SHP77 treated with DMSO at 0.1 percent for 48 hours (cell line): ENCODE results near the gene CSTF1.

ENCODE experiments used
- DNase-seq: peaks from one replicate; lab custom pipeline; 2025; lab: John Stamatoyannopoulos, UW

The CSTF1 gene

DNA sequence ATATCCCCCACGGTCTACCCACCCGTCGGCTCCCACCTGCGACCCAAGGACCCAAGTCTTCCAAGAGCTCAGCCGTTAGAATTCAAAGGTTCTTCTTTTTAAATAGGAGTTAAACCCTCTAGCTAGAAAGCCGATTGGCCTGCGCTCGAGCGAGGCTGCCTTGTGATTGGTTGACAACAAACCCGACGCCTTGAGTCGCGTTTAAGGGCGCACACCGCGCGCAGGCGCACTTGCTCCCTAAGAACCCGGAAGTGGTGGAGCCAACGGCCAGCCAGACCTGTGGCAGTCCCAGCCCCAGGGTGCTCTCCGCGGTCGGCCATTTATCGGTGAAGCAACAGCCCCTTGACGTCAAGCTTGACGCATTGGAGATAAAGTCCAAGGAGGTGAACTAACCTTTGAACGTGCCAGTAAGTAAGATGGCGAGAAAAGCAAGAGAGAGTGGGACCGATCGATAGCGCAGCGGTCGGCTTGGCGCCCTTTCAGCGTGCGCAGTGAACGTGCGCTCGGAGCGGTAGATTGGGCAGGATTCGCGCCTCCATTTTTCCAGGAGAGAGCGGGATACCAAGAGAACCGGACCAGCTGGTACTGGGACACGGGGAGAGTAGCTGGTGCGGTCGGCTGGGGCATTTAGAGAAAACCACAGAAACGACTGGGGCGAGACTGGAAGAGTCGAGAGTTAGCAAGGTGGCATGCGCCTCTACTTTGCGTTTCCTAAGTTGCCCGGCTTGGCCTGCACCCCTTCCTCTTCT is at the start of gene CSTF1, which contains the start of gene AURKA:
Gene CSTF1 (plus strand): TSS at position 514 of the 749 bp plus-strand sequence. CDS start 2,908 bp downstream, outside the sequence.
Gene AURKA (minus strand): TSS at position 84 of the 749 bp plus-strand sequence. CDS start 4,018 bp downstream, outside the sequence.
- DNase-seq = peak; percentile 100

DNA sequence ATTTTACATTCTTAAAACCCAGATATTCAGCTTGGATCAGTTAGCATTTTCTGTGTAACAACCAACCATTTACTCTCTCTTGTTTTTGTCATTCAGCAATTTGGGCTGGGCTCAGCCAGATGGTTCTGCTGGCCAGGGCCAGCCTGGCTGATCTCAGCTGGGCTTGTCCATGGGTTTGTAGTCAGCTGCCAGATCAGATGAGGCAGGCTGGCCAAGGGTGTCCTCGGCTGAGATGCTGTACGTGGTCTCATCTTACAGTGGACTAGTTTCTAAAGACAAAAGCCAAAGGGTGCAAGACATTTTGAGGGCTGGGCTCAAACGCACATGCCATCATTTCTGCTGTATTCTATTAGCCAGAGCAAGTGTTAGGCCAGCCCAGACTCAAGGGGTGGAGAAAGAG is 49.7 kb upstream of the CSTF1 start:
- DNase-seq = no peak

DNA sequence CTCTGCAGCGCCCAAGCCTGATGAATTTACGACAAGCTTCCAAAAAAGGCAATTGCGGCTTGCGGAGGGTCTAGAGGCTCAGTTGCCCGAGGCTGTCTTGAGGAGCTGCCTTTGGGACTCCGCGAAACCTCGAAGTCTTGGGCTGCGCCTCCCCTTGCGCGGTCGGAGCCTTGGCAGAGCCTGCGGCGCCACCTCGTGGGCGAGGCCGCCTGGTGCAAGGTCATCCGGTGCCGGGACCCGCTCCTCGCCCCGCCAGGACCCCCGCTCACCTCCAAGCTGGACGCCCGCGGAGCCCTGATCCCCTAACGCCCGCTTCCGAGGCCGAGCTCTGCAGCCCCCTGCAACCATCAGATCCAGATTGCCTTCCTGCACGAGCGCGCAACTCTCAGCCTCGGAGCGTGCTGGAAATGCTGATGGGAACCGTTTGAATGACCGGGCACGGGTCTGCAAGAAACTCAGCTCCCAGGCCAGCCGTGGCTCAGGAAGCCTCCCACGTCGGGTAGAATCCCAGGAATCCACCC is 48.5 kb upstream of the CSTF1 start:
- DNase-seq = no peak

DNA sequence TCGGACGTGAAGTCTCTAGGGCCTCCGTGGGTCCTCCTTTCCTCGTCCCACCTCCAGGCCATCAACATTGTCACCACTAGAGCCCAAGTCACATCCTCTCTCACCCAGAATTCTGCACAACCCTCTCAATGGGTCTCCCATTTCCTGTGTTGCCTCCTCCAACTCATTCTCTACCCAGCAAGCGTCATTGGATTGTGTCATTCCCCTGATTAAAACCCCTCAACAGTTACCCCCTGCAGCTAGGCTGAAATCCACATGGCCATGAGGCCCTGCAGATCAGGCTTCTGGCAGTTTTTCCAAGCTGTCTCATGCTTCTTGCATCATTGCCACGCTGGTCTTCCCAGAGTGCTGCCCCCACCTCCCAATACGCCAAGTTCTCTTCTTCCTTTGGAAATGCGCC is 46.5 kb upstream of the CSTF1 start:
- no peak for DNase-seq

DNA sequence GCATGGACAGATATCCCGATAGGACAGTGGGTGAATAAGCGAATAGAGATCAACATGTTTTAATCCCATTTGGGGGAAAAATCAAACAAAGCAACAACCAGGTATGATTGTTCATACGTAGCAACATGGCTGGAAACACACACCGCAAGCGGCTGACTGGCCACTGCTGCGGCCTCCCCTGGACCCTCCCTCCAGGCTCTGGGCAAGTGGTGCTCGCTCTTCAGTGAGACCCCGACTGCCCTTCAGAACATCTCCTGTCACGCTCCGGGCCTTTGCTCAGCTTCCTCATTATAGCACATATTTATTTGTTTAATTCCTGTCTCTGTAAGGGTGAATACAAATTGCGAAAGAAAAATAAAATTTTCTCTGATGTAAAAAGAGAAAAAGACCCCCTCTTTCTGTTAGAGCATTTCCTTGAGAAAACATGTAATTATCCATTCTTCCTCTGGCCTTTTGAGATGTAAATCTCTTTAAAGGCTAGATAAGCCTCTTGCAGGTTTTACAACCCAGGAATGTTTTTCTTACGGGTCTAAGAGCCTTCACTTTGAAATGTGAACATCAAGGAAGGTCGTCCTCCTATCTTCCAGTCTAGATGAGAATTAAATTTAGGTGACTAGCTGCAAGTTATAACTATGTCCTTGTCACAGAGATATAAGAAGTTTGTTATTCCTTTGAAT is 44.7 kb upstream of the CSTF1 start:
- no peak for DNase-seq

DNA sequence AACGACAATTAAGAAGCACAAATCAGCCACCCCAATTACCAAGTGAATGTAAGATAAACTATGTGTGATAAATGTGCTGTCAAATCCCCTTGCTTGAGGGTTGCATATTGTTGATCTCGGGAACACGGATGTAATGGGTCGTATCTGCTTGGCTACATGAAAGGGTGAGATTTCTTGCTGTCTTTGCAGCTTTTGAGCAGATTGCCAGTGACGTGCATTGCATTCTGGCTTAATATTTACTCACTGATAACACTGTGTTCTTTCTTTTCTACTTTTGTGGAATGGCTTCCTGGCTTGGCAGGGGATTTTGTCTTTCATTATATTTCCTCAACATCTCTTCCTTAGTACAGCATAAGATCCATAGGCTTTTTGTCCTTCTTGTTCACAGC is 44.1 kb upstream of the CSTF1 start:
- DNase-seq = no peak

DNA sequence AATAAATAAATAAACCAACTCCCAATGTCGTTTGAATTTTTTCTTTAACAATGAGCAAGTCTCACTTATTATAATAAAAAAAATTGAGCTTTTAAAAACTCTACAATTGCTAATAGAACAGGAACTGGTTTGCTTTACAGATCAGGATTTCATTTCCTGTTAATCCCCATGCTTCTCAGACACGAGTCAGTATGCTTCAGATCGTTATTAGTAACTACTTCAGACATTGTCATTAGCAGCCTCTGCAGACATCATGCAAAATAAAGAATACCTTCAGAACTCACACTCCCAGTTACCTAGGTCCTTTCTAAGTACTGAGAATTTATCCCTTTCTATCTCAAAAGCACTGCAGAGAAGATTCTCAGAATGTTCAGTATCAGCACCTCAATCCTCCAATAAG is 43.7 kb upstream of the CSTF1 start:
- no peak for DNase-seq

DNA sequence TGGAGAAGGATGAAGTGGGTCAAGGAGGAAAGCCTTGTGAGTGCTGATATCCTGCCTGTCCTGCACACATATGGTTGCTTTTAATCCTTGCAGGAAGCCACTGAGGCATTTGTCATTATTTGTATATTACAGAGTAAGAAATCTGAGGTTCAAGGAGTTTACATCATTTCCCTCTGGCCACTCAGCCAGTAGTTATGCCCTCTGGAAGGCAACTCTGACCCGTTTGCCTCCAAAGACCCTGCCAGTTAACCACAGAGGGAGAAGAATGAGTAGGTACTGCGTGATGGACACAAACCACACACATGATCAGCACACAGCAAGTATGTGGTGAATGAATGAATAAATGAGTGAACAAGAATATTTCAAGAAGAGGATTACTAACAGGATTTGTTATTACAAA is 41.6 kb upstream of the CSTF1 start:
- no peak for DNase-seq

DNA sequence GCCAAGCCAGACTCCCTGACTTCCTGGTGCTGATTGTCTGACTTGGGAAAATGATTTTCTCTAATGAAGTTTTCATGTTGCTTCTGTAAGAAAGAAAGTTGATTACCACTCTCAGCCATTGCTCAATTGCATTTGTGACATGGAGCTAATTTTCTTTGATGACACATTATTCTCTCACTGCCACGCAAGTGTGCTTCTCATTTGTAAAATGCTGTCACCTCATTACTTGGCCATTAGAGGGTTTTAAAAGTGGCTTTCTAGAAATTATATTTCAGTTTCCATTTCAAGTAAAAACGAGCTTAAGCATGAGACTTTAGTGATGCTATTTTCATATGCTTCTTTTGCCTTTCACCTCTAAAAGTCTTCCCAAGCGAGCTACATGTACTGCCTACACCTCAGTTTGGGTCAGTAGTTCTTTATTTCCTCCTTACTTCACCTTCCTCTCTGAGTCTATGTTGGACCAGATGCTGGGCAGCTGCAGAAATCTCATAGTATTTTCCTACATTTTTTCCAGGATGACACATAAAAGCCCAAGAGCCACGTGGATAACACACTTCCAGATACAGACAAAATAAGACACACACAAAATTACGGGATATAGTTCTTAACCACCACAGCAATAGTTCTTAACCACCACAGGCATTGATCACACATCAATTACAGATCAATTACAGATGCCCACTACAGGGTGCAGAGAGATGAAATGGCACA is 39.9 kb upstream of the CSTF1 start:
- DNase-seq = no peak

DNA sequence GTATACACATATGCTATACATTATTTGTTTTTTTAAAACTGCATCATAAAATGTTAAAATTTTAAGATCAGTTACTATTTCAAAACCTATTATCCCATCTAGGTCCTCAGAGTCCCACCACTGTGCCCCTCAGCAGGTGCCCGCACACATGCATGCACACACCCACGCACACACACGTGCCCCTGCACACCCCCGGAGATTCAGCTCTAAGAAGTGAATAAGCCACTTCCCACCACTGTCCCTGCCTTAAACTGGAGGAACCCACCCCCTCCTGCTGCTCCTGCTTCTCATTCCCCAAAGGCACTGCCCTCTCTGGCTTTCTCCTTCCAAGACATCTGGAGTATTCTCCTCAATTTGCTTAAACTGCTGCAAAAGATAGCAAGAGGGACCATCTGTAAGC is 39.1 kb upstream of the CSTF1 start:
- DNase-seq = no peak

DNA sequence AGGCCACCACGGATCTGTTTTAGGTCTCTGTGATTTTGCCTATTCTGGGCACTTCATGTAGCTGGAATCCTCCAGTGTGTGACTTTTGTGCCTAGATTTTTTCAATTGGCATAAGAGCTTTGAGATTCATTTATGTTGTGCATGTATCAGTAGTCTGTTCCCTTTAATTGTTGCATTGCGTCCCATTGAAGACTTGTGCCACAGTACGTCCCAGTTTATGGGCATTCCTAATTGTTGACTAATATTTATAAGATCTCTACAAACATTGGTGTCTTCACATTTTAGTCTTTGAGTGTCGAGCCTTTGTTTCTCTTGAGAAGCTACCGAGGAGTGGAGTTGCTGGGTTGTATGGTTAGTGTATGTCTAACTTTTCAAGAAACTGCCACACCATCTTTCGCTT is 34.4 kb upstream of the CSTF1 start:
- no peak for DNase-seq

DNA sequence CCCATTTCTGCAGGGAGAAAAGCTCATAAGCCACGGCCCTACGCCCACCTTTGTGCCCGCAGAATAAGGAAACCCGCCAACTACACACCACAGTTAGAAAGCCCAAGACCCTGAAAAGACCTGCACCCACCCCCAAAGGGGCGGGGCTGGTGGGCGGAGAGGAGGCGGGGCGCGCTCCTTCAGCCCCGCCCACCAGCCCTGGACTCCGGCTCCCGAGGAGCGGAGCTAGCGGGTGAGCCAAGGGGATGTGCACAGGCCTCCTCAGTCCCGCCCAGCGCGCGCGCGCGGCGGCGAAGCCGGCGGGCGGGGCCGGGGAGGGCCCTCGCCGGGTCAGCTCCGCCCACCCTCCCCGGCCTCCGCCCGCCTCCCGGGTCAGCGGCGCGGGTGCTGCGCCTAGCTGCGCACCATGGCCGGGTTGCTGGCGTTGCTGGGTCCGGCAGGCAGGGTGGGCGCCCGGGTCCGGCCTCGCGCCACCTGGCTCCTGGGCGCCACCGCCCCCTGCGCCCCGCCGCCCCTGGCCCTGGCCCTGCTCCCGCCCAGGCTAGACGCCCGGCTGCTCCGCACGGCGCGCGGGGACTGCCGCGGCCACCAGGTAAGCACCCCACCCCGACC is 33.7 kb upstream of the CSTF1 start, which contains the start of gene FAM210B:
Gene FAM210B (plus strand): TSS at position 375 of the 612 bp plus-strand sequence. CDS start 32 bp downstream, at position 407.
- peak; percentile 80 for DNase-seq

DNA sequence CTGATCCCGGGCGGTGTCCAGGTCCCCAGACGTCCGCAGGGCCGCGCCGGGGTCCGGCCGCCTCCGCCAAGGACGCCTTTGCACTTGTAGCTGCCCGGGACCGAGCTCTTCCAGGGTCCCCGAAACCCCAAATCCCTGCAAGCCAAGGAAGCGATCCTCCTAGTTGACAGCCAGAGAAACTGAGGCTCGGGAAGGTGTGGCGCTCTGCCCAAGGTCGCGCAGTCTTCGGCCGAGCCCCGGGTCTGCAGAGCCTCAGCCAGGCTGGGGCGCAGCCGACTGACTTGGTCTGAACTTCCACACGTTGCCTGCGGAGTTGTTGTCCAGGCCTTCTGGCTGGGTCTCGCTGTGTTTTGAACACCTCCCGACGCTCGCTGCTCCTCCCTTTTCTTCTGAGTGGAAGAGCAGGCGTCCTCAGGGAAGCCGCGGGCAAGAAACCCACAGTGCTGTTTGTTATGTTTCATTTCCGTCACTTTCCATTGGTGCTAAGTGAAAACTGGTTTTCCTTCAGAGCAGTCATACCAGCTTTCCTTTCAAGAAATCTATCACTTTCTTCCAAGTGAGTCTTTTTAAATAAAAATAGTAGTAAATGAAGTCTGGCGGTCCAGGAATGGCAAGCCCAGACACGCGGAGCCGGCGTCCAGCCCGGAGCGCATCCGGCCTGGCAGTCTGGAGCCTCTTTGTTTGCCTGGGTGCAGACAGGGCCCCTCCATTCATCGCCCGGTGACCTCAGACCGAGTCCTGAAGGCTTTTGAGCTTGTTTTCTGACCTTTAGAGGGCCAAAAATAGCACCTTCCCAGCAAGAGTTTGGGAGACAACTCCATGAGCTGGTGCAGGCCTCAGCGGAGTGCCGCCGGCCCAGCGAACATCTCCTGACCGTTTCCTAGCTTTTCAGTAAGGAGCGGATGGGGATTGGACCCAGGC is 33.0 kb upstream of the CSTF1 start:
- DNase-seq = peak; percentile 68

DNA sequence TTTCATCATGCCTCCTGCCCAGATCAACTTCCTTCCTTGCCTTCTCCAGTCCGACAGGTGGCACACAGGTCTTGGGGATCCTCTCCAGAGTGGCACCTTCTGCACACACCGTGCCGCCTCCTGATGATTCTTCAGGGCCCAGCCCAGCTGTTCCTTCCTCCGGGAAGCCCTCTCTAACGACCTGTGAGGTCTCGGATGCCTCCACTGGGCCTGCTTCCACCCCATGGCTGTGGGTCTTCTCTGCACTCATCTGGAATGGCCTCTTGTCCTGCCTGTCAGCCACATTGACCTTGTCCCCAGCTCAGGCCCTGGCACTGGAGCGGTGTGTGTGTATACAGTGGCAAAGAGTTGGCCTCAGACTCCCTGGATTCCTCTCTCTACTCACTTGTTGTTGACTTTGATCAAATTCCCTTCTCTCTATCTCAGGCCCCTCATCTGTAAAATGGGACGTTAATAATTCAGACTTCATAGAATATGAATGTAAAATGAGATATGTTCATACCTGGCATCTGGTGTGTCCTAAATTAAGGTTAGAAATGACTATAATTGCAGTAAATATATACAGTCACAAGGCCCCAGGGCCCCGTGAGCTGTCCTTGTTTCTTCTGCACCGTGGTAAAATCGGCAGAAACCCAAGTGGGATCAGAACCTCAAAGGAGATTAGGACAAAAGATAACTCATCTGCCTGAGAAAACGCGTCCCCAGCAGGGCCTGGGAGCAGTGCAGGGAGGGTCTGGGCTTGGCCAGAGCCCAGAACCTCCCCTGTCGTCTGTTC is 32.1 kb upstream of the CSTF1 start:
- DNase-seq = no peak

DNA sequence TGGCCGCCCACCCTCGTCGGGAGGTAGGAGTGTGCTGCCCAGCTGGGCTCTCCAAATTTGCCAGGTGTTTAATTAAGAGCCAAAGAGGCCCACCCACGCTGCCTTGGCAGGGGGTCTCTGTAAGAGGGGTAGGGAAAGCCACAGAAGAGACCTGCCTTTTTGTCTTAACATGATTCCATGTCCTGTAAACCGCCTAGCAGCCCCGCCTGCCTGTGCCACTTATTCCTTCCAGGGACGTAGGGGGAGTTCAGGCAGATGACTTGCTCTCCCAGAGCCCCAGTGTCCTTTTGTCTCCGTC is 31.6 kb upstream of the CSTF1 start:
- DNase-seq = no peak

DNA sequence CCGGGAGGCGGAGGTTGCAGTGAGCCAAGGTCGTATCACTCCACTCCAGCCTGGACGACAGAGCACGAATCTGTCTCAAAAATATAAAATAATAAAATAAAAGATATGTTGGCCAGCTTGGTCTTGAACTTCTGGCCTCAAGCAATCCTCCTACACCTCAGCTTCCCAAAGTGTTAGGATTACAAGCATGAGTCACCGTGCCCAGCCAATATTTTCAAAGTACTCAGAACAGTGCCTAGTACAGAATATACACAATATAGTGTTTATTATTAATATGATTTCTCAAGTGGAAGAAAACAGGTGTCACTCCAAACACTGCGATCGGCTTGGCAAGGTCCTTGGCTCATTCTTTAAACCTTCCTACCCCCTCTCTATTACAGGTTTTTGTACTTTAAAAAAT is 30.5 kb upstream of the CSTF1 start:
- DNase-seq = no peak

DNA sequence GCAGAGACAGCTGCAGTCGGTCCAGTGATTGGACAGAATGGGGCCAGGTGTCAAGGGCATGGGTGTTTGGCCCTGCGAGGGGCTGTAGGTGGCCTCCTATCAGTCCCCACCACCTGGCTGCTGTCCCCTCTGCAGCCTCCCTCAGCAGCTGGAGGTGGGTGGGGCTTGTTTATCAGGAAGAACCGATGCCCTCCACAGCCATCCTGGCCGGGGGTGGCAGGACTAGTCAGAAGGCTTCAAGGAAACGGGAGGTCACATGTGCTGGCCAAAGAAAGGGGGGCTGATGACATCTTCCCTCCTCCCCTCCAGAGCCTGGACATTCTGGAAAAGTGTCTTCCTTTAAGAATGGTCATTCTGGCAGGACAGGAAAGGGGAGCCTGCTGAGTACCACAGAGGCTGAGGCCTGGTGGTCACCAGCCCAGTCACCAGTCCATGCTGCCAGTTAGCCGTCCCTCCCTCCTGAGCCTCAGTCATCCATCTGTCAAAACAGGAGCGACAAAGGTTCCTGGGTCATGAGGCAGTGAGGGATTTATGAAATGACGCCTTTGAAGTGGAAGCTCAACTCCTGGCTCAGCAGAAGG is 29.5 kb upstream of the CSTF1 start:
- DNase-seq = no peak

DNA sequence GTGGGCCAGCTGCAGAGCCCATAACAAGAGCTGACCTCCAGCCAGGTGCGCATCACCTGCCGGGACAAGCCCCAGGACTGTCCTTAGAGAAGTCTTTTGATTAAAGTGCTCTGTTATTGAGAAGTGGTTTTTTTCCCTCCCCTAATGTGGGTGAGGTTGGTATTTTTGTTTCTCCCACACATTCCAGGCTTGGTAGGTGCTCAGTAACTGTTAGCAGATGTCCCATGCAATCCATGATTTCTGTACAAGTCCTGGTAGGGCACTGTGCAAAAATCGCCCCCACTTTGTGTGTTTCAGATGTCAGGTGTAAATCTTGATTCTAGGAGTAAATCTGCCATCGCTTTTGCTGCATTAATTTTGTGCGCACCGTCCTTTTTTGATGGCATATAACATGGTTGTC is 29.0 kb upstream of the CSTF1 start:
- DNase-seq = no peak

DNA sequence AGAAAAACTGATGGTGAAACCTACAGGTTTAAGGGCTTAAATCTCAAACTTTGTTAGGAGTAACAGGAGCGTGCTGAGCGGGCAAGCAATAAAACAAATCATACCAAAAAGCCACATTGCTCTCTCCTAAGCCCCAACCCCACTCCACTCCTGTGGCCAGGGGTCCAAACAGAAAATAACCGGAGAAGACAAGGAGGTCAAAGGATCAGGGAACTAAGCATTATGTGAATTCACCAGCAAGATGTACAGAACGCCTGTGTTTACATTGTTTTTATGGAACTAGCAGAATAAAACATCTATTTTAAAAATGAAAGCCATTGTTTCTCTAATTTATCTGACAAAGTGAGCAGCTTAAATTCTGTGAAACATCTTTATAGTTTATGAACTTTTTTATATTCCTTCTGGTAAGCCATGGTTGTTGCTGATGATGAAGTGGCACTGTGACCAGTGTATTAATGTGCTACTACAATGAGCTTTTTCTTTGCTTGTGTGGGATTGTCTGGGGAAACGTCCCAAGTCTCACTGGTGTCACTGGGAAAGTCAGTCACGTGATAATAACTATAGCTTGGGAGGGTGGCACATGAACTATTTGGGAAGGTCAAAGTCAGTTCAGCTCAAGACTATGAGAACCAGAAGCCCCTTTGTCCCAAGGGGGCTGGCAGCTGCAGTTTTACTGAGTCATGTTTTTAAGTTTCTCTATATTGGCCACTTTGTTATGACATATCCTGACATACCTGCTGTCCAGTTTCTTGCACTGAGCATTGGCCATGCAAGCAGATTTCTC is 23.9 kb upstream of the CSTF1 start:
- DNase-seq = no peak
